Activated naive CD4-positive, alpha-beta T cell treated with anti-CD3 and anti-CD28 coated beads for 36 hours (primary cell): ENCODE results near the gene ABHD2. TPM values are rescaled to one million over a fixed set of nuclear protein-coding genes. Genes with fewer than 3 reads are reported as not detected.

Experiments used
- CTCF ChIA-PET: fragments of 350-600 bp; sonication (Branson Sonifier 250); formaldehyde crosslinking; loops from one replicate; lab custom pipeline; 2021; ENCODE audit warnings: antibody characterized with exemption; lab: Charles Lee
- DNase-seq: peaks from one replicate; pipeline ENCODE4 v3.0.0-alpha.2; 2020
- H3K27ac Mint-ChIP-seq: one replicate; pipeline ENCODE4 v1.8.0; 2021; ENCODE audit warnings: mild to moderate bottlenecking, mixed read lengths
- H3K27me3 Mint-ChIP-seq: one replicate; pipeline ENCODE4 v1.8.0; 2021; ENCODE audit warnings: low read depth, mixed read lengths
- H3K36me3 Mint-ChIP-seq: one replicate; pipeline ENCODE4 v1.8.0; 2021; ENCODE audit warnings: low read depth, mixed read lengths
- H3K4me1 Mint-ChIP-seq: one replicate; pipeline ENCODE4 v1.8.0; 2021; ENCODE audit warnings: low read depth, mixed read lengths
- H3K4me3 Mint-ChIP-seq: one replicate; pipeline ENCODE4 v1.8.0; 2021; ENCODE audit warnings: mild to moderate bottlenecking, moderate library complexity, mixed read lengths
- H3K9me3 Mint-ChIP-seq: one replicate; pipeline ENCODE4 v1.8.0; 2021; ENCODE audit warnings: mixed read lengths
- intact Hi-C: fragments of 100-400 bp; cut with micrococcal nuclease; formaldehyde crosslinking; loops from one replicate; pipeline ENCODE4 v1.15.1; 2023
- total RNA-seq, 2 experiments: library from RNA; stranded (reverse); gene quantifications; one replicate each; pipeline ENCODE4 v1.2.3, GENCODE V29; 2021

ABHD2 gene
- total RNA-seq, 2 experiments from 2014 or later: 57.2 to 64.9 TPM

DNA sequence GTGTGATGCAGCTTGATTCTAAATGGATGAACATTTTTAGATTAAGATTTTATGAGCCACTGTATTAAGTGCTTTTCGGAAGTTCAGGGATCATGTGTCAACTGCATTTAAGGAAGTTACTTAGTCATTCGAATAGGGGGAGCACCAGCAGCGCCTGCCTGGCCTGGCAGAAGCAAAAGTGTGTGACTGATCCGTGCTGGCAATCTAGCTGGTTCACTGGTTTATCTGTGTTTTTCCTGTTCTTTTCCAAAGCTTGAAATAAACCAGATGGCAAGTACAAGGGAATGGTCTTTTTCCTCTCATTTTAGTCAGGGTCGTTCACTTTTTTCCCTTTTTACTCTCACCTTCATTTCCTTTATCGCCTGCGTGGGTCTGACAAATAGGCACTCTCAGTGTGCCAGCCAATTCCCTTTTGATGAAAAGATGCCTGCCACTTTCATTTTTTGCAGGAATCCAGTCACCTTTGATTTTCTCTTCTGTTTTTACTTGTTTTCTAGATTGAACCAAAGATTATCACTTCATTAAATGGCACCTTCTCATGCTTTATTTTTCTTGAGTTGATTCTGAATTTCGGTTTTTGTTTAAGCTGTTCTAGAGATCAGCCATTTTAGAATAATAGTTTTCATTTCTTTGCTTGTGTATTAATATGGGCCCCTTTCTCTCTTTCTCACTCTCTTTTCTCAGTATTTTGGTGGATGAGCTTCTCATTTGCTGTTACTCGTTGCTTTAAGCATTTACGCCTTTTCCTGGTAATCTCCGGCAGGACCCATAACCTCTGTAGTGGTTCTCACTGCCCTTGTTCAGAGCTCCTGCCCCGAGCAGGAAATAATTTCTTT lies 2.8 kb downstream of the ABHD2 start:
- H3K27ac Mint-ChIP-seq: peak overlapping the region; percentile 98
- no peak overlapping the region for H3K4me3 Mint-ChIP-seq
- no peaks in the 10 kb centered on the region for H3K9me3 Mint-ChIP-seq
- H3K27me3 Mint-ChIP-seq: no peaks in the 10 kb centered on the region
- intact Hi-C loops: loop anchor here (1.0 kb wide), 2 partner anchors 76 to 89 kb away; no protein-coding TSS in a partner anchor
- CTCF ChIA-PET: interaction anchor here (0.8 to 8.6 kb wide), 12 partner anchors 24 to 186 kb away, joined by 3 to 75 read pairs (median 5); no protein-coding TSS in a partner anchor
- H3K4me1 Mint-ChIP-seq: peaks cover 45% of the 10 kb centered on the region
- H3K36me3 Mint-ChIP-seq: peaks cover 15% of the 10 kb centered on the region
- peak; percentile 76 for DNase-seq

- Mint-ChIP-seq H3K36me3 (peaks cover 15% of the 10 kb centered on the region), H3K4me3 (no peak overlapping the region)
Measured at GRCh38 chr15:89091627-89092220, 3.5 kb downstream of the ABHD2 start.

DNA sequence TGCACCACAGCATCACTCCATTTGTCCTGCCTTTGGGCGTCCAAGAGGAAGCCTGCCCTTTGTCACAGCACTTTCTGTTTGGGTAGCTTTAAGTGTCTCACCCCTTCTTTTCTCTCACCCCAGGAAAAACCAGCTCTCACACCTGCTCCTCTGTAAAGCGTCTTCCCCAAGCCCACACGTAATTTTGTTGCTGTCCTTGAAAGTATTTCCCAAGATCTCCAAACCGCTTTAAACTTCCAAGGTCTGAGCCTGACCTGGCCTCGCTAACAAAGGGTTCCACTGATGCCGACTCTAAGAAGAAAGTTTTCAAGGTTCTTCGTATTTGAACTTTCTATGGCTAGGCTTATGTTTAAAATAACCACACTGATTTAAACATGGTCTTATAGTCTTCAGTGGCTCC lies 5.3 kb downstream of the ABHD2 start:
- peaks cover 15% of the 10 kb centered on the region for H3K36me3 Mint-ChIP-seq
- CTCF ChIA-PET: interaction anchor here (0.5 to 8.6 kb wide), 4 partner anchors 19 to 35 kb away, joined by 4 to 75 read pairs (median 14); no protein-coding TSS in a partner anchor
- H3K27ac Mint-ChIP-seq: peak overlapping the region; percentile 51
- H3K9me3 Mint-ChIP-seq: no peaks in the 10 kb centered on the region
- DNase-seq: no peak
- H3K4me1 Mint-ChIP-seq: peaks cover 48% of the 10 kb centered on the region
- H3K4me3 Mint-ChIP-seq: no peak overlapping the region
- H3K27me3 Mint-ChIP-seq: no peaks in the 10 kb centered on the region
- intact Hi-C loops: no loop called here

More at GRCh38 chr15:89091627-89092220, 3.5 kb downstream of the ABHD2 start:
- H3K9me3 Mint-ChIP-seq: no peaks in the 10 kb centered on the region
- CTCF ChIA-PET: interaction anchor here (0.8 to 8.6 kb wide), 11 partner anchors 23 to 187 kb away, joined by 3 to 75 read pairs (median 6); no protein-coding TSS in a partner anchor
- peak overlapping the region; percentile 98 for H3K27ac Mint-ChIP-seq
- peaks cover 47% of the 10 kb centered on the region for H3K4me1 Mint-ChIP-seq
- intact Hi-C loops: loop anchor here (1.0 kb wide), 2 partner anchors 76 to 89 kb away; no protein-coding TSS in a partner anchor
- no peak for DNase-seq
- no peaks in the 10 kb centered on the region for H3K27me3 Mint-ChIP-seq

- Mint-ChIP-seq H3K36me3 (peaks cover 15% of the 10 kb centered on the region), H3K27me3 (no peaks in the 10 kb centered on the region), H3K9me3 (no peaks in the 10 kb centered on the region), H3K4me1 (peaks cover 43% of the 10 kb centered on the region), H3K4me3 (no peak overlapping the region), H3K27ac (no peak overlapping the region)
- CTCF ChIA-PET: interaction anchor here (0.9 kb wide), 1 partner anchor 37 kb away, joined by 4 read pairs; no protein-coding TSS in a partner anchor
- DNase-seq: no peak
- intact Hi-C loops: no loop called here
Measured at GRCh38 chr15:89095073-89095472, 6.8 kb downstream of the ABHD2 start.

DNA sequence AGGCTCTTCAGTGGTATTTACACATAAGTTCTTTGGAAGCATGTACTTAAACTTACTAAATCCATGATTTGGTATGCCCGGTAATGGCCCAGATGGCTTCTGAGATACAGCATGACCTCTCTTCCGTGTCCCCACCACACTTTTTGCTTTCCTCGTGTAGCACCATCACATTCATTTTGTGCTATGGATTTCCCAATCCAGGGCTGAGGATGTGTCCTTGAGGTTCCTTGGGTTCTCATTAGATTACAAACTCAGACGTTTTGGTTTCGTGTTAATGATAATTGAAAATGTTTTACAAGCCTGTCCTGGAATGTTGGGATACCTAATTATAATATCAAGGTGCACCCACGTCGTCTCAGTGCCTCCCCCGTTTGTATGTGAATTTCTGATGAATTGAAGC lies 7.3 kb downstream of the ABHD2 start:
- Mint-ChIP-seq H3K27me3 (no peaks in the 10 kb centered on the region), H3K36me3 (peaks cover 16% of the 10 kb centered on the region), H3K27ac (no peak overlapping the region), H3K4me1 (peaks cover 43% of the 10 kb centered on the region), H3K9me3 (no peaks in the 10 kb centered on the region), H3K4me3 (no peak overlapping the region)
- intact Hi-C loops: no loop called here
- CTCF ChIA-PET: no interaction called here
- DNase-seq: no peak

DNA sequence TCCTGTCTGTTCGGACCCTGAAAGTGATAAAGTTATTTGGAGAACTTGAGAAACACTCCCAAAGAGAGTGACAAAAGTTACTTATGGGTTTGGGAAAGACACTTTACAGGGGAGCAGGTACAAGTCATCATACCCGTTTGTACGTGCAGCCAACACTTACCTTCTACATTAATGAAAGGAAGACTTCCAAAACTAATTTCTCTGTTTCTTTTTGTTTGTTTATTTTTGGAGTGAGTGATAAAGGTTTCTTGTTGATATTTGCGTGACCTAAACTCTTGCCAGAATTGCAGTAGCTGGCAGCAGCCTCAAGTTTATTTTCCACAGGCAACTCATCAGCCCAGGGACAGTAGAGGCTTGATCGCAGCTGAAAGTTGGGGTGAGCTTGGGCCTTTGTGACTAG lies 8.4 kb downstream of the ABHD2 start:
- Mint-ChIP-seq H3K36me3 (peaks cover 18% of the 10 kb centered on the region), H3K4me1 (peaks cover 45% of the 10 kb centered on the region), H3K27ac (no peak overlapping the region), H3K27me3 (no peaks in the 10 kb centered on the region), H3K9me3 (no peaks in the 10 kb centered on the region), H3K4me3 (no peak overlapping the region)
- no peak for DNase-seq
- CTCF ChIA-PET: interaction anchor here (0.7 to 3.7 kb wide), 3 partner anchors 33 to 75 kb away, joined by 3 to 20 read pairs (median 14); no protein-coding TSS in a partner anchor
- intact Hi-C loops: no loop called here

DNA sequence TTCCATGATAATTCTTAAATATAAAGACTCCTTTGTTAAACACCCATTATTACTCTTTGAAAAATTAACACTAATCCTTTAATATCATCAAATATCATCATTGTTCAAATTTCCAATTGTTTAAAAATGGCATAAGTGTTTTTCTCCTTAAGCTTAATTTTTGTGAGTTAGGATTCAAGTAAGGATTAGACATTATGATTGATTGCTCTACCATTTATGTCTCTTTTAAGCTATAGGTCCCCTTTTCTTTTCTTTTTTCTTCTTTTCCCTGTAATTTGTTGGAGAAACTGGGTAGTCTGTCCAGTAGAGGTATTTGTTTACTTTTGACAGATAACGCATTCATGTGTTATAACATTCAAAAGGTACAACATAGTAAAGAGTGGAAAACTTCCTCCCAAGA lies 9.1 kb downstream of the ABHD2 start:
- no peaks in the 10 kb centered on the region for H3K27me3 Mint-ChIP-seq
- H3K4me3 Mint-ChIP-seq: no peak overlapping the region
- CTCF ChIA-PET: interaction anchor here (2.9 to 3.7 kb wide), 2 partner anchors 32 to 40 kb away, joined by 14 to 20 read pairs; no protein-coding TSS in a partner anchor
- H3K4me1 Mint-ChIP-seq: peaks cover 45% of the 10 kb centered on the region
- H3K36me3 Mint-ChIP-seq: peaks cover 20% of the 10 kb centered on the region
- no peak for DNase-seq
- H3K27ac Mint-ChIP-seq: no peak overlapping the region
- intact Hi-C loops: no loop called here
- H3K9me3 Mint-ChIP-seq: no peaks in the 10 kb centered on the region

DNA sequence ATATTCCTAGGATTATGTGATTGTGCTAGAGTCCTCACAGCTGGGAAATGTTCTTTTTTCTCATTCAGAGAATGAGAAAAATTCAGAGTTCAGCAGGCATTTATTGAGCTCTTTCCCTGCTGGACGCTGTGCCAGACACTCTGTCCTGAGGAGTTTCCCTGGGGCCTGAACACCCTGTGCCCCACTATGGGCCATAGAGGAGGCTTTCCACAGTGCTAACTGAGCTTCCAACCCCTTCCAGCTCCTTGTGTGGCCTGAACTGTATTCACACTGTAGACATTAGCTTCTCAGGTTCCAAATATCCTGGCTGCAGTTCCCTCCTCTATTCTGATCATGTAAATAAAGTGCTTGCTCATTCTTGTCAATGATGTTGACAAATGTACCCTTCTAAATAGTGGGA lies 10.0 kb downstream of the ABHD2 start:
- CTCF ChIA-PET: interaction anchor here (0.8 to 3.7 kb wide), 5 partner anchors 10 to 73 kb away, joined by 3 to 20 read pairs (median 6); no protein-coding TSS in a partner anchor
- Mint-ChIP-seq H3K27ac (no peak overlapping the region), H3K27me3 (no peaks in the 10 kb centered on the region), H3K36me3 (peaks cover 18% of the 10 kb centered on the region), H3K4me3 (no peak overlapping the region), H3K9me3 (no peaks in the 10 kb centered on the region), H3K4me1 (peaks cover 39% of the 10 kb centered on the region)
- no peak for DNase-seq
- intact Hi-C loops: no loop called here

DNA sequence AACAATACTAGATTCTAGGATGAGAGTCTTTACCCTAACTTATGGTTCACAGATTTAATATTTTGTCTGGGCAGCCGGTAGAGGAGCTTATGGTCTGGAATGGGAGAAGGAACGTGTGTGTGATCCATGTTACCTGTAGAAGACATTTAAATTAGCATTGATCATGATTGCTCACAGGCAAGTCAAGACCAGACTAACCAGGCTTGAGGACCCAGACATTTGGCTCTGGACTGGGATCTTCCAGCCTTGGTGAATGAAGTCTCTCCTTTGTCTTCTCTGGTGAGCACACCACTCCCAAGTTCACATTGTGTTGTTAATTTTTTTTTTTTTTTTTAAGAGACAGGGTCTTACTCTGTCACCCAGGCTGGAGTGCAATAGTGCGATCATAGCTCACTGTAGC lies 11.7 kb downstream of the ABHD2 start:
- Mint-ChIP-seq H3K27ac (no peak overlapping the region), H3K36me3 (peaks cover 15% of the 10 kb centered on the region), H3K9me3 (no peaks in the 10 kb centered on the region), H3K27me3 (no peaks in the 10 kb centered on the region), H3K4me3 (no peak overlapping the region), H3K4me1 (peaks cover 31% of the 10 kb centered on the region)
- no peak for DNase-seq
- intact Hi-C loops: no loop called here
- CTCF ChIA-PET: interaction anchor here (0.7 to 3.7 kb wide), 5 partner anchors 30 to 107 kb away, joined by 3 to 20 read pairs (median 3); no protein-coding TSS in a partner anchor

DNA sequence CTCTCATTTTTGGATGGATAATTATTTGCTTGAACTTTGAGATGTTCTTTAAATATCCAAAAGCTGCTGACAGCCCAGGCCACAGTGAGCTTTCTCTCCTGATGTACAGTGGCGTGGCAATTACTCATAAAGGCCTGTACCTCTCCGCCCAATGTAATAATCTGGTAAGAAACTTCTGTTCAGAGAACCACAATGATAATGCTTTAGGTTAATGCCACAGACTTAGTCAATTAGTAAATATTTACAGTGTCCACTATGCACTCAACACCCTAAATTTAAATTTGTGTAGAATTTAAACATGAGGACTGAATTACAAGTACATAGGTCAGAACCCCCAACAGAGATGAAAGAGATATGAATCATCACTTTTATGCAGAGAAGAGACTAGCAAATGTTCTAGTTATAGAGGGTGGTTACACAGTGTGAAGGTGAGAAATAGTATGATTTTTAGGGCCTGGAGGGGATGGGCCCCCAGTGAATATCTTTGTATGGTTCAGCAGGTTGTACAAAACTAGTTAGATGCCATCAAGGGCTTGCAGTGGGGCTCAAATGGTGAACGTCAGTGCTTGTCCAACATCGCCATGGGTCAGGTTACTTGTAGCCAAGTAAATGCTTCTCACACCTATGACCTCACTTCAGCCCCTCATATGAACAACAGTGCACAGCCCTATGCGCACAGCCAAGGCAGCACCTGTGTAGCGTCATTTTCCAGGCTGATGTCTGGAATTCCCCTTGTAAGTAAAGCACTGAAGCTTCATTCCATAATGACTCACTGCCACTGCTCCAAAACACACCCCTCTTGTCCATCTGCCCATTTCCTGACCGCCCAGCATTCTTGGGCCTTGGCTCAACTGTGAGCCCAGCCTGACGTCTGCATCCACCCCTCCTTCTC lies 13.3 kb downstream of the ABHD2 start:
- intact Hi-C loops: no loop called here
- Mint-ChIP-seq H3K4me3 (no peak overlapping the region), H3K27me3 (no peaks in the 10 kb centered on the region), H3K9me3 (no peaks in the 10 kb centered on the region), H3K4me1 (peaks cover 31% of the 10 kb centered on the region), H3K36me3 (peaks cover 17% of the 10 kb centered on the region), H3K27ac (no peak overlapping the region)
- DNase-seq: no peak
- CTCF ChIA-PET: interaction anchor here (1.0 to 1.3 kb wide), 2 partner anchors 69 to 106 kb away, joined by 3 to 4 read pairs; no protein-coding TSS in a partner anchor

- intact Hi-C loops: no loop called here
- no peaks in the 10 kb centered on the region for H3K27me3 Mint-ChIP-seq
- DNase-seq: no peak
- no peak overlapping the region for H3K27ac Mint-ChIP-seq
- no peak overlapping the region for H3K4me3 Mint-ChIP-seq
- H3K9me3 Mint-ChIP-seq: no peaks in the 10 kb centered on the region
- H3K36me3 Mint-ChIP-seq: peaks cover 21% of the 10 kb centered on the region
- peaks cover 44% of the 10 kb centered on the region for H3K4me1 Mint-ChIP-seq
- CTCF ChIA-PET: no interaction called here
Measured at GRCh38 chr15:89103481-89104171, 15.4 kb downstream of the ABHD2 start.
